Kidney epithelial cell (primary cell): ENCODE data around the gene OSGIN1. TPM values are rescaled to one million over a fixed set of nuclear protein-coding genes. Genes with fewer than 3 reads are reported as not detected.

ENCODE experiments used
- DNase-seq: peaks from one replicate; pipeline ENCODE4 v3.0.0-alpha.2; 2010; ENCODE audit warnings: low read depth
- H3K27me3 ChIP-seq: 2 replicates; pipeline ENCODE4 v1.6.0; 2011; ENCODE audit warnings: low read length; ENCODE audit not compliant: control insufficient read depth, insufficient read depth
- H3K36me3 ChIP-seq: 2 replicates; pipeline ENCODE4 v1.5.1; 2011; ENCODE audit warnings: low read length; ENCODE audit not compliant: control insufficient read depth, insufficient read depth
- H3K4me3 ChIP-seq: 2 replicates; pipeline ENCODE4 v1.5.1; 2011; ENCODE audit warnings: low read depth, mild to moderate bottlenecking, control low read depth, low read length
- total RNA-seq: library from RNA; depleted of rRNA; stranded (reverse); fragments of >200 nt; gene quantifications from 2 replicates; pipeline ENCODE4 v1.2.3, GENCODE V29; 2015
- TF ChIP-seq, protein P1 (sequence below): IDR thresholded peaks from 2 replicates; pipeline ENCODE4 v1.5.1; 2011; ENCODE audit warnings: mild to moderate bottlenecking, moderate library complexity, low read length, control low read depth, inconsistent platforms; ENCODE audit not compliant: insufficient read depth, poor library complexity, severe bottlenecking

Gene OSGIN1
- total RNA-seq, 1 donor from 2014 or later = 8.0 TPM

DNA sequence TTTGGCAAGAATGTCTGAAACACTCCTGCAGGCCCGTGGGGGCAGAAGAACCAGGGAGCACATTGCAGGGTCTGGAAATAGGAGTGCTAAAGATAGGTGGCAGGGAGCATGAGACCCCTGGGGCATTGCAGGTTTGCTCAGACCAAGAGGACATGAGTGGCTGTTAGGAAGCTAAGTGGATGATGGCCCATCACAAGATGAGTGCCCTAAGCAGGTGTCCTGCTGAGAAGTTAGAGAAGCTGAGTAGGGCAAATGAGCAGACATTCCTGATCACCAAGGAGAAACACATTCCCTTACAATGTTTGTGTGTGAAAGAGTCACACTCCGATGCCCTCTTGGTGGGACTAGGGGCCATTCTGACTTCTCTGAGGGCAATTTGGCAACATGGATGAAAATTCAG is 44.2 kb upstream of the OSGIN1 start:
- no peak overlapping the region for H3K4me3 ChIP-seq
- DNase-seq = no peak
- H3K36me3 ChIP-seq = peaks cover 2% of the 10 kb centered on the region
- TF ChIP-seq, protein P1, sequence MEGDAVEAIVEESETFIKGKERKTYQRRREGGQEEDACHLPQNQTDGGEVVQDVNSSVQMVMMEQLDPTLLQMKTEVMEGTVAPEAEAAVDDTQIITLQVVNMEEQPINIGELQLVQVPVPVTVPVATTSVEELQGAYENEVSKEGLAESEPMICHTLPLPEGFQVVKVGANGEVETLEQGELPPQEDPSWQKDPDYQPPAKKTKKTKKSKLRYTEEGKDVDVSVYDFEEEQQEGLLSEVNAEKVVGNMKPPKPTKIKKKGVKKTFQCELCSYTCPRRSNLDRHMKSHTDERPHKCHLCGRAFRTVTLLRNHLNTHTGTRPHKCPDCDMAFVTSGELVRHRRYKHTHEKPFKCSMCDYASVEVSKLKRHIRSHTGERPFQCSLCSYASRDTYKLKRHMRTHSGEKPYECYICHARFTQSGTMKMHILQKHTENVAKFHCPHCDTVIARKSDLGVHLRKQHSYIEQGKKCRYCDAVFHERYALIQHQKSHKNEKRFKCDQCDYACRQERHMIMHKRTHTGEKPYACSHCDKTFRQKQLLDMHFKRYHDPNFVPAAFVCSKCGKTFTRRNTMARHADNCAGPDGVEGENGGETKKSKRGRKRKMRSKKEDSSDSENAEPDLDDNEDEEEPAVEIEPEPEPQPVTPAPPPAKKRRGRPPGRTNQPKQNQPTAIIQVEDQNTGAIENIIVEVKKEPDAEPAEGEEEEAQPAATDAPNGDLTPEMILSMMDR = no peak
- H3K27me3 ChIP-seq = no peaks in the 10 kb centered on the region

DNA sequence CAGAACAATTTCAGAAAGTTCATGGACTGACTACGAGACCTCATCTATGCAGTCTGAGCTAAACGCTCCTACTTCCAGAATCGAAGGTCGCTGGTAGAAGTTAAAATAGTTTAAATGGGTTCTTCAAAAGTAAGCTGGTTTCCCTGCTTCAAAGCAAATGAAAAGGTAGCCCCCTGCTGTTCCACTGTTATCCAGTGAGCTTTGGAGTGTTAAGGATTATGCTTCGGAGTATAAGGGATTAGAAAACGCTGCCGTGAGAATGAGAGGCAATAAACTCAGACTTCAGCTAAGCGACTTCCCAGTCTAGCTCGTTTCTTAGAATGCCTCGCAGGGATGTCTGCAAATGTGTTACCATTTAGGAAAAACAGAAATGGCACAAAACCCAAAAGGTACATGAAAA is 41.8 kb upstream of the OSGIN1 start:
- DNase-seq = no peak
- H3K36me3 ChIP-seq = peaks cover 2% of the 10 kb centered on the region
- TF ChIP-seq, protein P1 = no peak
- no peaks in the 10 kb centered on the region for H3K27me3 ChIP-seq
- no peak overlapping the region for H3K4me3 ChIP-seq

DNA sequence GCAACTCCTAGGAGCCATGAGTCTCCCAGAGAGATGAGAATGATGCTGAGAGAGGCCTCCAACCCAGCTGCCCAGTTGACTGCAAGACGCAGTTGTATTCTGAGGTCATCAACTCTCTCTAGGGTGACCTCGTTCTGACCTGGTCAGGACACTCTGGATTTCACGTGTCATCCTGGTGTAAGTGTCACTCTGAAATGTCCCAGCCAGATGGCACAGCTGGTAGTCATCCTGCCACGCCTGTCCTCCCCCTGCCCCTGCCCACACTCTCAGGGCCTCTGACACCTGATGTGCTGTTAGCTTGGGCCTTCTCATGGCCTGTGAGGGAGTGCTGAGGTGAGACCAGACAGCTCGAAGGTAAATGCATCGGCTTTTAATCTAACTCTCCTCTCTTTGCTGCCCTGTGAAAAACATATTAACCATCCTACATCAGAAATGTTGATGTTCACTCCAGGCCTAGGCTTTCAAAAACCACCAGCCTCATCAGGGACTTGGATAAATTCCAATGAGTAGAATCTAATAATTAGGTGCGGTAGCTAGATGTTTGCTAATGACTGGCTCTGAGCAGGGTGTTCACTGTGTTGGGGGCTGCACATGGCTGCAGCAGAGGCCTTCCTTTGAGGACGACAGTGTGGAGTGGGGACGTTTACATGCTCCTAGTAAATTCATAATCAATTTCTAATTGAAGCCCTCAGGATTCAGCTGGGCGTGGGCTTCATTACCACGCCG is 40.4 kb upstream of the OSGIN1 start:
- DNase-seq = no peak
- TF ChIP-seq, protein P1 = no peak
- H3K4me3 ChIP-seq = no peak overlapping the region
- no peaks in the 10 kb centered on the region for H3K27me3 ChIP-seq
- H3K36me3 ChIP-seq = peaks cover 3% of the 10 kb centered on the region

DNA sequence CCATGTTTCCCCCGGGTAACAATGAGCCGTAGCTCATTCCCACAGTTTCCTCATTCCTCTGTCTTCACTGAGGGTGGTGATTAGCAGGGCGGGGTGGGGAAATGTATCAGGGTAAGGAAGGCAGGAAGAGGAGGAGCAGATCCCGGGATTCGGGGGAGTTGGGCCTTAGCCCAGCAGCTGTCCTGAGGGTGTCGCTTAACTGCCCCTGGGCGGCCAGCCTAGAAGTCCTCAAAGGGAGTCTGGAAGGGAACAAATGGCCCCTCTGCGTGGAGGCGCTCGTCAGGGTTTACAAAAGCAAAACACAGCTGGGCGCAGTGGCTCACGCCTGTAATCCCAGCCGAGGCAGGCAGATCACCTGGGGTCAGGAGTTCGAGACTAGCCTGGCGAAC is 39.8 kb upstream of the OSGIN1 start:
- Histone ChIP-seq H3K4me3 (no peak overlapping the region), H3K36me3 (peaks cover 3% of the 10 kb centered on the region), H3K27me3 (no peaks in the 10 kb centered on the region)
- no peak for DNase-seq
- TF ChIP-seq, protein P1 = no peak

DNA sequence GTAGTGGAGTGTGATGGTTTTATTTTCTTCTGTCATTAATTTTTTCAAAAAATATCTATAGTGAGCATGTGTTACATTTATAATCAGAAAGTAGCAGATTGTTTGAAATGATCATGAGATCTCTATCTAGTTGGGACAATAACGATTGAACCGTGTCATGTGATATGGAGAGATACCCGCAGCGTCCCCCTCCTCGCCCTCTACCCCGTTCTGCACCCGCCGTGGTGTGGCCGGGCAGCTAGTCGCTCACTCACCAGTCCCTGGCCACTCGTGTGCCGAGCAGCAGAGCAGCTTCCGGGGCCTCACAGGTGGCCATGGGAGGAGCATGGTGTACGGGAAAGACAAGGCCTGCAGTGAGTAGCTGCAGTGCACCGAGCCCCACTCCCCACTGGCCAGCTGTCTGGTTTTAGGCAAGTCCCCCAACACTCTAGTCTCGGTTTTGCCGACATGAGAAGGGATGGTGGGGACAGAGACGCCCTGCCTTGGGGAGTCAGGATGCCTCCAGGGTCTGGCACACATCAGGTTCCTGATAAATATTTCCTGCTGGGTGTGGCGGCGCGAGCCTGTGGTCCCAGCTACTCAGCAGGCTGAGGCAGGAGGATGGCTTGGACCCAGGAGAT is 38.8 kb upstream of the OSGIN1 start:
- peaks cover 3% of the 10 kb centered on the region for H3K36me3 ChIP-seq
- no peak for DNase-seq

More for the DNA sequence above, 38.8 kb upstream of the OSGIN1 start:
- TF ChIP-seq, protein P1 = no peak
- H3K4me3 ChIP-seq = no peak overlapping the region
- no peaks in the 10 kb centered on the region for H3K27me3 ChIP-seq
